ENCODE measurements around the gene EFHB.

- TF ChIP-seq CTCF (IDR thresholded peaks at IDR 0.05): no peak
- no peak for TF ChIP-seq POLR2A (IDR thresholded peaks at IDR 0.05)
Measured at GRCh38 chr3:19960696-19961095, 26.7 kb upstream of the EFHB start.
